ENCODE measurements around the gene KRT23. TPM values are rescaled to one million over a fixed set of nuclear protein-coding genes. Genes with fewer than 3 reads are reported as not detected.

Gene KRT23
- total and polyA plus RNA-seq, 9 of the 15 experiments (the other 6 are each of a cell fraction or from before 2014, with no cell fraction given) = not detected

DNA sequence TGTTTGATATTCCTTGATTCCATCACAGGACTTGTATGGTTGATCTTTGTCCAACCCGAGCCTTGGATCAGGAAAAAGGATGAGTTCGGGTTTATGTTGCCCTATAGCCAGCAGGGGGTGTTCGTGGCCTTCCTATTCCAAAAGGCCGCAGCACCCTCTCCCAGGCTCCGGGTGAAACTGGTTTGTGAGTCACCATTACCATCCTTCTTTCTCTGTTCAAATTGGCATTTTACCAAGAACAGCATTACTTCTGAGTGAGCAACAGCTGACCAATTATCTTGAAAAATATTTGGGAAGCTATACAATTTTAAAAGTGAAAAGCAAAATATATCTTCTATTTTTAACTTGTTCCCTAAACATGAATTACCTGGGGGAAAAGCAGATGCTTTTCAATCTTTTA lies 28.1 kb downstream of the KRT23 start (continued):
- TF ChIP-seq ZNF77 (CRISPR knock-in tag; IDR thresholded peaks at IDR 0.05) = no peak
- no peak for TF ChIP-seq GABPA (tag; conservative IDR thresholded peaks at IDR 0.05; ENCODE audit: low read depth)
- TF ChIP-seq KLF16 (IDR thresholded peaks at IDR 0.05) = peak; percentile 79
- TF ChIP-seq NR2F6 (CRISPR knock-in tag; IDR thresholded peaks at IDR 0.05) = no peak
- TF ChIP-seq, protein P1, sequence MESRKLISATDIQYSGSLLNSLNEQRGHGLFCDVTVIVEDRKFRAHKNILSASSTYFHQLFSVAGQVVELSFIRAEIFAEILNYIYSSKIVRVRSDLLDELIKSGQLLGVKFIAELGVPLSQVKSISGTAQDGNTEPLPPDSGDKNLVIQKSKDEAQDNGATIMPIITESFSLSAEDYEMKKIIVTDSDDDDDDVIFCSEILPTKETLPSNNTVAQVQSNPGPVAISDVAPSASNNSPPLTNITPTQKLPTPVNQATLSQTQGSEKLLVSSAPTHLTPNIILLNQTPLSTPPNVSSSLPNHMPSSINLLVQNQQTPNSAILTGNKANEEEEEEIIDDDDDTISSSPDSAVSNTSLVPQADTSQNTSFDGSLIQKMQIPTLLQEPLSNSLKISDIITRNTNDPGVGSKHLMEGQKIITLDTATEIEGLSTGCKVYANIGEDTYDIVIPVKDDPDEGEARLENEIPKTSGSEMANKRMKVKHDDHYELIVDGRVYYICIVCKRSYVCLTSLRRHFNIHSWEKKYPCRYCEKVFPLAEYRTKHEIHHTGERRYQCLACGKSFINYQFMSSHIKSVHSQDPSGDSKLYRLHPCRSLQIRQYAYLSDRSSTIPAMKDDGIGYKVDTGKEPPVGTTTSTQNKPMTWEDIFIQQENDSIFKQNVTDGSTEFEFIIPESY (CRISPR knock-in tag; IDR thresholded peaks at IDR 0.05) = no peak
- no peak for TF ChIP-seq CBX2 (IDR thresholded peaks at IDR 0.05; ENCODE audit: insufficient read depth, low read length, poor library complexity, severe bottlenecking)
- peak; percentile 87 for TF ChIP-seq SMC3 (conservative IDR thresholded peaks at IDR 0.05; ENCODE audit: insufficient read depth, low read depth, low read length)
- TF ChIP-seq, protein P2, sequence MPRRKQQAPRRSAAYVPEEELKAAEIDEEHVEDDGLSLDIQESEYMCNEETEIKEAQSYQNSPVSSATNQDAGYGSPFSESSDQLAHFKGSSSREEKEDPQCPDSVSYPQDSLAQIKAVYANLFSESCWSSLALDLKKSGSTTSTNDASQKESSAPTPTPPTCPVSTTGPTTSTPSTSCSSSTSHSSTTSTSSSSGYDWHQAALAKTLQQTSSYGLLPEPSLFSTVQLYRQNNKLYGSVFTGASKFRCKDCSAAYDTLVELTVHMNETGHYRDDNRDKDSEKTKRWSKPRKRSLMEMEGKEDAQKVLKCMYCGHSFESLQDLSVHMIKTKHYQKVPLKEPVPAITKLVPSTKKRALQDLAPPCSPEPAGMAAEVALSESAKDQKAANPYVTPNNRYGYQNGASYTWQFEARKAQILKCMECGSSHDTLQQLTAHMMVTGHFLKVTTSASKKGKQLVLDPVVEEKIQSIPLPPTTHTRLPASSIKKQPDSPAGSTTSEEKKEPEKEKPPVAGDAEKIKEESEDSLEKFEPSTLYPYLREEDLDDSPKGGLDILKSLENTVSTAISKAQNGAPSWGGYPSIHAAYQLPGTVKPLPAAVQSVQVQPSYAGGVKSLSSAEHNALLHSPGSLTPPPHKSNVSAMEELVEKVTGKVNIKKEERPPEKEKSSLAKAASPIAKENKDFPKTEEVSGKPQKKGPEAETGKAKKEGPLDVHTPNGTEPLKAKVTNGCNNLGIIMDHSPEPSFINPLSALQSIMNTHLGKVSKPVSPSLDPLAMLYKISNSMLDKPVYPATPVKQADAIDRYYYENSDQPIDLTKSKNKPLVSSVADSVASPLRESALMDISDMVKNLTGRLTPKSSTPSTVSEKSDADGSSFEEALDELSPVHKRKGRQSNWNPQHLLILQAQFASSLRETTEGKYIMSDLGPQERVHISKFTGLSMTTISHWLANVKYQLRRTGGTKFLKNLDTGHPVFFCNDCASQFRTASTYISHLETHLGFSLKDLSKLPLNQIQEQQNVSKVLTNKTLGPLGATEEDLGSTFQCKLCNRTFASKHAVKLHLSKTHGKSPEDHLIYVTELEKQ (CRISPR knock-in tag; IDR thresholded peaks at IDR 0.05) = no peak
- TF ChIP-seq FOS (IDR thresholded peaks at IDR 0.05; ENCODE audit: extremely low read depth, insufficient read length) = no peak
- TF ChIP-seq TAF1 (IDR thresholded peaks at IDR 0.05; ENCODE audit: control insufficient read depth, extremely low read depth, insufficient read depth, low read length, severe bottlenecking) = no peak
- TF ChIP-seq SMARCB1 (IDR thresholded peaks at IDR 0.05; ENCODE audit: insufficient read length, low read depth) = no peak
- no peak for TF ChIP-seq SPI1 (IDR thresholded peaks at IDR 0.05; ENCODE audit: borderline replicate concordance, low read depth, low read length)
- no peak for TF ChIP-seq TCF7L2 (IDR thresholded peaks at IDR 0.05; ENCODE audit: low read depth, low read length)
- TF ChIP-seq, protein P3, sequence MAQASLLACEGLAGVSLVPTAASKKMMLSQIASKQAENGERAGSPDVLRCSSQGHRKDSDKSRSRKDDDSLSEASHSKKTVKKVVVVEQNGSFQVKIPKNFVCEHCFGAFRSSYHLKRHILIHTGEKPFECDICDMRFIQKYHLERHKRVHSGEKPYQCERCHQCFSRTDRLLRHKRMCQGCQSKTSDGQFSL (CRISPR knock-in tag; IDR thresholded peaks at IDR 0.05) = no peak
- TF ChIP-seq, protein P3 (tag; IDR thresholded peaks at IDR 0.05) = no peak
- no peak for TF ChIP-seq ZNF583 (CRISPR knock-in tag; IDR thresholded peaks at IDR 0.05)
- TF ChIP-seq, protein P4, sequence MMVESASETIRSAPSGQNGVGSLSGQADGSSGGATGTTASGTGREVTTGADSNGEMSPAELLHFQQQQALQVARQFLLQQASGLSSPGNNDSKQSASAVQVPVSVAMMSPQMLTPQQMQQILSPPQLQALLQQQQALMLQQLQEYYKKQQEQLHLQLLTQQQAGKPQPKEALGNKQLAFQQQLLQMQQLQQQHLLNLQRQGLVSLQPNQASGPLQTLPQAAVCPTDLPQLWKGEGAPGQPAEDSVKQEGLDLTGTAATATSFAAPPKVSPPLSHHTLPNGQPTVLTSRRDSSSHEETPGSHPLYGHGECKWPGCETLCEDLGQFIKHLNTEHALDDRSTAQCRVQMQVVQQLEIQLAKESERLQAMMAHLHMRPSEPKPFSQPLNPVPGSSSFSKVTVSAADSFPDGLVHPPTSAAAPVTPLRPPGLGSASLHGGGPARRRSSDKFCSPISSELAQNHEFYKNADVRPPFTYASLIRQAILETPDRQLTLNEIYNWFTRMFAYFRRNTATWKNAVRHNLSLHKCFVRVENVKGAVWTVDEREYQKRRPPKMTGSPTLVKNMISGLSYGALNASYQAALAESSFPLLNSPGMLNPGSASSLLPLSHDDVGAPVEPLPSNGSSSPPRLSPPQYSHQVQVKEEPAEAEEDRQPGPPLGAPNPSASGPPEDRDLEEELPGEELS (CRISPR knock-in tag; IDR thresholded peaks at IDR 0.05; ENCODE audit: borderline replicate concordance) = no peak
- TF ChIP-seq KLF1 (tag; IDR thresholded peaks at IDR 0.05) = no peak
- TF ChIP-seq ILF3 (IDR thresholded peaks at IDR 0.05; ENCODE audit: borderline replicate concordance) = no peak
- TF ChIP-seq ZNF217 (CRISPR knock-in tag; IDR thresholded peaks at IDR 0.05) = no peak
- no peak for TF ChIP-seq ZBTB7A (IDR thresholded peaks at IDR 0.05; ENCODE audit: borderline replicate concordance, control insufficient read depth, low read depth, low read length)

Measured in K562 (cell line).